Measurements from ENCODE around the gene EGLN1.
A peak's percentile ranks its signal among the peaks of the same experiment; 100 is the strongest.

EGLN1 gene

DNA sequence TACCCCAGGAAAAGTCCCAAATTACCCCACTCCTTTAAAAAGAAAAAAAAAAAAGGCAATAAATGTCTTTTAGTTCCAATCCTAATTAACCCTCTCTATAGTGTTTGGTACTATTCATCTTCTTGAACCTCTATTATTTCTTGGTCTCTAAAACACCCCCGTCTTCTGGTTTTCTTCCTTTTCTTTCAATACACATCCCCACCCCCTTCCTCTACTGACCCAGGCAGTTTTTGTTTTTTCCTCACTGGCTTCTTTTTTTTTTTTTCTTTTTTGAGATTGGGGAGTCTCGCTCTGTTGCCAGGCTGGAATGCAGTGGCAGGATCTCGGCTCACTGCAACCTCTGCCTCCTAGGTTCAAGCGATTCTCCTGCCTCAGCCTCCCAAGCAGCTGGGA is 26.1 kb downstream of the EGLN1 start:
- no peak for DNase-seq

DNA sequence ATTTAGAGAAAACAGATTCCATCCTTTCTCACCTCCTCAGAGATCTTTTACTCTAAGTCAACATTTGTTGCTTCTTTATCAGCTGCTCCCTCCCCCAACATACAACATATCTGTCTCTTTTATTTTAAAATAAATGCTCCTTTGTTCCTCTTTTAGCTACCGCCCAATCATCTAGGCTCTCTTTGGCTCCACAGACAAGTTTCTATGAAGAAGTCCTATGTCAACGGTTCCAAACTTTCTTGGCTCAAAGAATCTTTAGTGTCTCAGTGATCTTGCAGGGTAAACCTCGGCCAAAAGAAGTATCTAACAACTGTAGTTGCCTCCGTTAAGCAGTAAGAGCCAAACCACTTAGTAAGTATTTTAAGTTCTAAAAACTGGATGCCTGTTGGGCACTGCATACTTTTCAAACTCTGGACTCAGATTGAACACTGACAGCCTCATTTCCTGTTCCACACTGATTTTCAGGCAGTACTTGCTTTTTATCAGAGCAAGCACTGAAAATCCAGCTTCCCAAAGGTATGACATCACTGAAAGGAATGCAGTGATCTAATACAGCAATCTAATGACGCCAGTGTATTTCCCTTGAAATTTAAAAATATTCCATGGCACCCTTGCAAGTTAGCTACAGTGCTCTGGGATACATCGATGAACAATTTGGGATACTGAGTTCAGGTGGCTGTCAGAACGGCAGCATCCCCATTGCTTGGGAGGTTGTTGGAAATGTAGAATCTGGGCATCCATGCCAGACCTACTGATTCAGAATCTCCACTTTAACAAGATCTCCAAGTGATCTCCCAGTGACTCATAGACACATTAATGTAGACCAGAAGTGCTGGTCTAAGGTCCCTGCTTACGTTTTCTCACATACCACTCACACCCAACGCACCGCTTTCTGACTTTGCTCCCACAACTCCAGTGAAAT is 26.8 kb downstream of the EGLN1 start:
- DNase-seq: no peak

DNA sequence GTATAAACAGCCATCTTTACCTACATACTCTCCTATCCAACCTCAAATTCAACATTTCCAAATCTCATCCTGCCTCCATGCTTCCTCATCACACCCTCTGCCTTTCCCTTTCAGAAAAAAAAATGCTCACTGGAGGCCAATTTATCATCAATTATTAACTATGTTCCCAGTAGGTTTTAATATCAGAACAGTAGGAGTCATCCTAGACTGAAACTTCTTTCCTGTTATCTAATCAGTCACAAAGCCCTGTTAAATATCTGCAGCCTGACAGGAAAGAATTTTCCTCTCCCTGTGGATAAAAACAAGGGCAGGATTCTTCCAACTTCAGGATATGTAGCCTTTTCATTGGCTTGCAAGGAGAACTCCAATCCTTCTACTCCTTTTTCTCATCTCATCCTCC is 28.4 kb downstream of the EGLN1 start:
- DNase-seq: no peak

DNA sequence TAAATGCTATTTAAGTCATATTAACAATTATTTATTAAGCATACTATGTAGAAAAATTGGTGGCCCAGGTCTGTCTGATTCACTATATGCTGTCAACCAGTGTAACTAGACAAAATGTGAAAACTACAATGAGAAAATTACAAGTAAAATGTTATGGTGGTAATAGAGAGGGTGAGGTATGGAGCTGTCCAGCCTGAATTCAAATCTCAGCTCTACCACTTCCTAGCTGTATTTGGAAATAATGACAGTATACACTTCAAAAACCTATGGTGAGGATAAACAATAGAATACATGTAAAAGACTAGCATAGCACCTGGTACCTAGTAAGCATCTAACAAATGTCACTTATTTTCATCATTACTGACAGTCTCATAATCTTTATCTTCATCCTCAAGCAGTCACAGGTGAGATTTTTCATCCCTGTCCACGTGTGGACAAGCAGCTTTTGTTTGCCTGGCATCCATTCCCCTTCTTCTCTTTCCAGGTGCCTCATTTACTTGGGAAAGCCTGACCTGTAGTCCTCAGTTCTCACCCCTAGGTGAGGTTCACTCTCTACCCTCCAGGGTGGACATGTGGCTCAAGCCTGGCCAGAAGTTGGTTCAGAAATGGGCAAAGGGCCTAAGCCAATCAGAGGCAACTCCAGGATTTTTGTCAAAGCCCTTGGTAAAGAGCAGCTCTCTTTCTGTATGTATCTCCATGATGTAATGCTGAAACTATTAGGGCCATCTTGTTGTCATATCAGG is 29.5 kb downstream of the EGLN1 start:
- DNase-seq: no peak

DNA sequence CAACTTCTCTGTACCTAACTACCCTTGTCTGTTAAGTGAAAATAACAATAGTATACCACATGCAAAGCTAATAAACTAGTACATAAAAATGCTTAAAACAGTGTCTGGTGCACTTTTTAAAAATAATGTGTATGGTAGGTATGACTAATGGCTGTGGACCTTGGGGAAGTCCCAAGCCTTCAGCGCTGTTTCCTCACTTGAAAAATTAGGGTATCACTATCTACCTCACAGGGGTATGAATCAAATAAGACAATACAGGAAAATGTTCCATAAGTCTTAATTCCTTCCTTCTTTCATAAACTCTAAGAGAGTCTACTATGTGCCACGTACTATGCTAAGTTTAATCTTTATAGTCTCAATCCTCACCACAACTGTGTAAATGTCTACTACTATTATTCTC is 32.0 kb downstream of the EGLN1 start:
- no peak for DNase-seq

DNA sequence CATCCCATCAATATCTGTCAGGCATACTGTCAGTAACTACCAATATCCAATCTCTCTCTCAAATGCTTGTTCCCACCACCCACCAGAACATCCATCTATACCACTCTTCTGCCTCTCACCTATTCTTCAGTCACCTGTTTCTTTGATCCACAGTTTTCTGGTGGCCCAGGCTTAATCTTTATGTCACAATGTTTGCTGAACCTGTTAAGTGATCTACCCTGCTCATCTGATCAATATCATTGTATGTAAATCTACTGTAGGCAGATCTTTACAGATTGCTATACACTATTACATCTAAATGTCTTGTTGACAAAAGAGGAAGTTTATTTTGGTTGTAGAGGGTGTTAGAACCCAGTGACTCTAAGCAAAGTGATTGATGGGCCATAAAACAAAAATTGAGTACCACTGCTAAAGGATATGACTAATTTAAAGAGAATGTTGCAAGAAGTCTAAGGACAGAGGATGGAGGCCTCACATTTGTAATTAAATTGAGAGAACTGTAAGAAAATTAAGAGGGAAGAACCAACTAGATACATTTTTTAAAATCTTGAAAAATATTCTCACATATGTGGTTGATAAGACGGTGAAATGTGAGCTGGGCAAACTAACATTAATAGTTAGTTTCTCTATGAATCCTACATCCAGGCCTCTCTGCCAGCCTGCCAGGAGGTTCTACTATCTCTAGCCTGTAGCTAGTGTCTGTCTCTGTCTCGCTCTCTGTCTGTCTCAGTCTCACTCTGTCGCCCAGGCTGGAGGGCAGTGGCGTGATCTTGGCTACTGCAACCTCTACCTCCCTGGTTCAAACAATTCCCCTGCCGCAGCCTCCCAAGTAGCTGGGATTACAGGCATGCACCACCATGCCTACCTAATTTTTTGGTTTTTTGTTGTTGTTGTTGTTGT is 34.1 kb downstream of the EGLN1 start:
- no peak for DNase-seq

DNA sequence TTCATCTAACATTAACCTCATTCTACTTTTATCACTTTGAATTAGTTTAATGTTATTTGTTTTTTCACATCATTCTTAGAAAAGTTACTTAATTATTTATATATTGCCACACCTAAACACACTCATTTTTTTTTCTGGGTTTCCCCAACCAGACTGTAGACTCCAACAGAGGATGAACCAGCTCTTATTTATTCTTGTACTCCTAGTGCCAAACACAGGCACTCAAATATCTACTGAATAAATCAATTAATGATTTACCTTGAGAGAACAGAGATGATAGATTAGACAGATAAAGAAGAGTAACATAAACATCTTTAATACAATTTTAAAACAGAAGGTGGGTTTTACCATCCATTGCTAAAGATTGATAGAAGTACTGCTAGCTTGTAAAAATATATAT is 35.6 kb downstream of the EGLN1 start:
- no peak for DNase-seq

DNA sequence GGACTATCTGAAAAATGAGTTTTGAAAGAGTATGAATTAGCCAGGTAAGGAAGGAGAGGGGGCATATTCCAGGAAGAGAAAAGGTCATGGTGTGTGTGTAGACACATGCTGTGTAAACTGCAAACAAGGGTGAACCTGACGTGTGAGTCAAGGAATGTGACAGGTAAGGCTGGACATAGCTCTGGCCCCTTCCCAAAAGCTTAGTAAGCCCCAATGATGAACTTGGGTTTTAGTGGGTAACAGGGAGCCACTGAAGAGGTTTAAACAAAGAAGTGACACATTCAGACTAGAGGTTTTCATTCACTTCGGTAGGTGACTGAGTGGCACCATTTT is 36.7 kb downstream of the EGLN1 start:
- DNase-seq: no peak

DNA sequence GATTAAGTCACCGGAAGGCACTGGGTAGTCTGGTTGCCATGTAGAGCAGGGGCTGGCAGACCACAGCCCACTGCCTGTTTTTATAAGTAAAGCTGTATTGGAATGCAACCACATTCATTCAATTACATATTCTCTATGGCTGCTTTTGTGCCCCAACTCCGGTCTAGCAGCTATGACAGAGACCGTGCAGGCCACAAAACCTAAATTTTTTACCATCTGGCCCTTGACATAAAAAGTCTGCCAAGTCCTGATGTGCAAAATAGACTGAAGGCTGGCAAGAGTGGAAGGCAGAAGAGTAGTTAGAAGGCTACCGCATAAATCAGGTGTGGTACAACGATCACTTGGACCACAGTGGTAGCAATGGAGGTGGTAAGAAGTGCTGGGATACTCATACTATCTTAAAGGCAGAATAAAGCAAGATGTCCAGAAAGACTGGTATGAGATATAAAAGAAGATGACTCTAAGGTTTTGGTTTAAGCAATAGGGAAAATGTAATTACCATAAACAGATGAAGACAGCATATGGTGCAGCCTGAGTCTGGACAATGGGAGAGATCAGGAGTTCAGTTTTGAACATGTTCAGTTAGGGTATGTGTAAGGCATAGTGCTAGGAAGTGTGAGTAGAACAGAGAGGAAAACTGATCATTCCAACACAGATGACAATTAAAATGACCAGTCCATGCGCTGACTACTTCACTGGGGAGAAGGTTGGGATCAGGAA is 37.2 kb downstream of the EGLN1 start:
- no peak for DNase-seq

DNA sequence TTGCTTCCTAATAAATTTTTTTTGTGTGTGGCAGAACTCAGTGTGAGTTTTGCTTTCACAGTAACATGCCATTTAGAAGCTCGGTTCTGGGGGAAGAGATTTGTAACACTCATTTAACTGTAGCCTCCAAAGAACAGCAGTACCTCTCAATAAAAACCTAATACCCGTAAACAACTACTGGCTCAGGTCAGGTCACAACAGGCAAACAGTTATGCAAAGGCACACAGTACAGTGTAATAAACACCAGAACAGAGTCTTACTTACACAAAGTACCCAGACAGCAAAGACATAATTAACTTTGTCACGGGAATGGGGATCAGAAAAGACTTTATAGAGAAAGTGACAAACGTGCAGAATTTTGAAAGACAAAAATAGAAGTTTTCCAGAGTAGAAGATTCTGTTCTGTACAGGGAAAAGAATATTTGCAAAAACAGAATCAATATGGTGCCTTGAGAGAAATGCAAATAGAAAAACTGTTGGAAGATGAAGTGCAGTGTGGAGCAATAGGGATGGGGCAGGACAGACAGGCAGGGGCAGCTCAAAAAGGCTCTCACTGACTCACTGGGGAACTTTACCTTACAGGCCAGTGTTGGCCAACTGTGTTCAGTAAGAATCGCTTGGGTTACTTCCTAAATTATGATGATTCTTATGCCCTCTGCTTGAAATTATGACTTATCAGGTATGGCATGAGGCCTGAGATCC is 38.8 kb downstream of the EGLN1 start:
- DNase-seq: no peak

DNA sequence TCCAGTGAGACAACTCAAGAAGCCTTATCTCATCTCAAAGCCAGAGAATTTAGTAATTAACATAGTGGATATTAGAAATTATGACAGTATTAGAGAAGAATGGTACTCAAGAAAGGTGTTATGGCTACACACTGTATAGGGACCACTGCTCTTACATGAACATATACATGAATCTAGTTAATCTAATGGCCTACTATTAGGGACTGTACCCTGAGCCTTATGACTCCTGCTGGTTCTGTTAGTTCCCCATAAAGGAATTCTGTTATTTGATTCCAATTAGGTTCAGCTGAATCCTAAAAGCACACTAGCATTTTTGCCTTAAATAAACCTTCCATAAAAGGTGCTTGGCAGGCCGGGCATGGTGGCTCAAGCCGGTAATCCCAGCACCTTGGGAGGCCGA is 39.7 kb downstream of the EGLN1 start:
- DNase-seq: no peak

DNA sequence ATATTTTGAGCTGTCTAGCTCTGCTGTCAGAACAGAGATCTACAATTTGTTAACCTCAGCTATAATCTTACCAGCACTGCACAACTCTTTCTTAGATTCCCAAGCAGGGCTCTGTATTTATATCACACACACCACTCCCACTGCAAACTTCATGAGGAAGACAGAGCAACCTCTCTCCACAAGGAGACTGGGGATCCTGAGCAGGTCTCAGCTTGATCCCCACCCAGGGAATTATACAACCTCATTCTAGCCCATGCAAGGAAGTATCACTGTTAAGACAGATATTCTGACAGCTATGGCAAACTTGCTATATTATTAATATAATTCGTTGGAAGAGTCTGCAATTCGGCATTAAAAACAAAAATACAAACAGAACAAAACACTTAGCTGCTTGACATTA is 40.4 kb downstream of the EGLN1 start:
- DNase-seq: no peak

DNA sequence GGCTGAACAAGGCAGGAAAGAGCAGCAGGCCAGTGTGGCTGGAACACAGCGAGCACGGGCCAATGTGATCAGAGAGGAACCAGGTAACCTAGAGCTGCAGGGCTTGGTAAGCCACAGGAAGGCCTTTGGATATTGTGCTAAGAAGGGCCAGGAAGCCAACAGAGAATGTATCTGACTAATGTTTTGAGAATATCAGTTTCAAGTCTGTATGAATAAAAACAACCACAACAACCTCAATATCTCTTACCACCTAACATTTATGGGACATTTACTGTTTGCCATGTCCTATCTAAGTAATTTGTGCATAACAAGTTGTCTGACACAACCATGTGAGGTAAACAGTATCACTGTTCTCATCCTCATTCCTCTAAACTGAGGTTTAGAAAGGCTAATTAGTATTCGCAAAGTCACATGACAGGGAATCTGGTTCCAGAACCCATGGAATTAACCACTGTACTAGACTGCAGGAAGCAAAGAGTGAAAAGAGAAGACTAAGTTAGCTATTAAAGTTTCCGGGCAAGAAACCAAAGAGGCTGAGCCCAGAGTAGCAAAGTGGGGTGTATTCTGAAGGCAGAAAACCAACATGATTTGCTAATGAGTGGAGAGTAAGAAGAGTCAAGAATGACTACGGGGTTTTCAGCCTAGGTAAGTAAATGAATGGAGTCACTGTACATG is 45.1 kb downstream of the EGLN1 start:
- peak; percentile 19 to 32 for DNase-seq

DNA sequence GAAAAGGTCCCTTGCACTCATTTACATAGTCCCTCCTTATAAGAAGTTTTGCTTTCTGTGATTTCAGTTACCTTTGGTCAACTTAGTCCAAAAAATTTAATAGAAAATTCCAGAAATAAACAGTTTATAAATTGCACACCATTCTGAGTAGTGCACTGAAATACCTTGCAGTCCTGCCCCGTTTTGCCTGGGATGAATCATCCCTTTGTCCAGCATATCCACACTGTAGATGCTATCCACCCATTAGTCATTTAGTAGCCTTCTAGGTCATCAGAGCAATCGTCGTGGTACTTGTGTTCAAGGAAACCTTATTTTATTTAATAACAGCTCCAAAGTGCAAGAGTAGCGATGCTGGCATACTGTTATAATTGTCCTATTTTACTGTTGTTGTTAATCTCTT is 46.0 kb downstream of the EGLN1 start:
- DNase-seq: no peak

DNA sequence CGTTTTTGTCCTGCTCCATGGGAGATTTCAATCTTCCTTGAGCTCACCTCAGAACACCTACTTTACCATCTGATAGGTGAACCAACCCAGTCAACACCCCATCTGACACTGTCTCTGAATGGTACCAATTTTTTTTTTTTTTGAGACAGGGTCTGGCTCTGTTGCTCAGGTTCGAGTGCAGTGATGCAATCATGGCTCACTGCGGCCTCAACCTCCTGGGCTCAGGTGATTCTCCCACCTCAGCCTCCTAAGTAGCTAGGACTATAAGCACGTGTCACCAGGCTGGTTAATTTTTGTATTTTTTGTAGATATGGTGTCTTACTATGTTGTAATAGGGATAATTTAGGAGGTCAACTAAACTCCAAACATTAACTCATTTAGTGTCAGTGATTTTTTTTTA is 47.7 kb downstream of the EGLN1 start:
- DNase-seq: no peak

DNA sequence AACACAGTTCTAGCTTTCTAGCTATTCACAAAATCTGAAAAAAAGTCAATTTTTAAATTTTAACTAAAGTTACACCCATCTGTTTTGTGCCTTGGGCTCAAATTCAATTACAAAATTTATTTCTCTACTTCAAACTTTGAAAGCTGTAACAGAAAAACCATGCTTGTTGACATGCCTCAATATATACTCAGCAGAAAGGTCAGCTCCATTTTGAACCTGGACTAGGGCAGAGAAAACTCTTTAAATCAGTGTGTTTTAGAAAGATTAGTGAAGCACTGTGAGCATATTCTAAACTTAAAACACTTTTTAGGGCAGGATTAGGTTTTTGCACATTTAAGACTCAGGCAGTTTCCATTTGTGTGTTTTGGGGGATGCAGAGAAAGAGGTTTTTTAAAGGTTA is 49.6 kb downstream of the EGLN1 start:
- no peak for DNase-seq

DNA sequence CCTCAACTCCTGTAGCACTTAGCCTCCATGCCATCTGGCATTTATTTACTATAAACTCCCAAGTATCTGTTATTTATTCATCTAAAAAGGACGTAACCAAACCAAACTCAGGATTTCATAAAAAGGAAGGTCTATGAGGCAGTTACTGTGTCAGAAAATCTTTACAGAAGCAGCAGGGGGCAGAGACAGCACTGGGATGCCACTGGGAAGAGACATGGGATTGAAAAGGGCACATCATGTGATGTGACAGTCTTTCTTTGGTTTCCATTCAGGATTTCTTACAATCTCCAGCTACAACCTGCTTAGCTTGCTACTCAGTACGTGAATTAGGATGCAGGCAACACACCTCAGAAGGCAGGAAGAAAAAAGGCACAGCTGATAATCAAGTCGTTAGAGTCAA is 52.8 kb downstream of the EGLN1 start:
- DNase-seq: no peak

DNA sequence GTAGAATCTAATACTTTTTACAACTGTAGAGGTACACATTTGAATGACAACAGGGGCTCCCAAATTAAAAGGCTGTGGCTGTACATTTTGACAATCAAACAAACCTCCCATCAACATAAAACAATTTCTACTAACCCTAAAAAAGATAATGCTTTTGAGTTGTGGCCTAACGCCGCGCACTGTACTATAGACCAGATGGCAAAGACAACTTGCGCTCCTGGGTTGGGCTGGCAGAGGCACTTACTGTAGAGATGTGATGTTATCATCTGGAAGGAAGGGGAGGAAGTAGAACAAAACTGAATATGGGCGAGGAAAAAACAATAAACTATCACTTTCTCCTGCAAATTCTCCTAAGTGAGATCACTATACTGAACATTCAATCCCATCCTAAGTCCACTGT is 57.9 kb downstream of the EGLN1 start:
- DNase-seq: no peak

DNA sequence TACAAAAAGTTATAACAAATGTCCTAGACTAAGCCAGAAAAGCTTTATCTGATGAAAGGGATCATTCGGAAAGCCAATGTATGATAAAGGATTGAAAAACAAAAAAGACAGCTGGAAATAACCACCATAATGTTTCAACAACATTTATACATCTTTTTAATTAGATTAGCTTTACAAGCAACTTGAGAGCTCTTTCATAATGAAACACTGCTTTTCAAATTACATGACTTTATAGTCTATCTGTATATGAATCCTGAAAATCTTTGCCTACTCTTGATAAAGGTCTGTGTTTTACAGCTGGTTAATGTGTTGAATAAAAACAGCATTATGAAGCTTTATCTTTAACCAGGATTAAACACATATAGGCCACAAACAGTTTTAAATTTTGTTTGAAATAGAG is 58.5 kb downstream of the EGLN1 start:
- no peak for DNase-seq

DNA sequence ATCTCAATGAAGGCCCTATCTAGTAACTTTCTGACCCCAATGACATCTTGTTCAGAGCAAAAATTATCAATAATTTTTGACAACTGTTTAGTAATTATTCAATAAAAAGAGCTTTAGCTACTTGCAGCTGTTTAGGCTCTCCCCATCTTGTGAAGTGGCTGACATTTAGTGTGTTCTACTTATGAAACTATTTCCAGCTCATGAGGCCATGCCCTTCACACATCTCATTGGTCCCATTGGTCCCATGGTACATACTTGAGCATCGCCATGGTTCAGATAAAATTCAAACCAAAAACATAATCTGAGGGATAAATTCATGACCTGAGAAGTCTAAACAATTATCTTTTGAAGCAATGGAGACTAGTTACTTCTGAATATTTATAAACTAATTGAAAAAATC is 59.8 kb downstream of the EGLN1 start:
- DNase-seq: no peak

DNA sequence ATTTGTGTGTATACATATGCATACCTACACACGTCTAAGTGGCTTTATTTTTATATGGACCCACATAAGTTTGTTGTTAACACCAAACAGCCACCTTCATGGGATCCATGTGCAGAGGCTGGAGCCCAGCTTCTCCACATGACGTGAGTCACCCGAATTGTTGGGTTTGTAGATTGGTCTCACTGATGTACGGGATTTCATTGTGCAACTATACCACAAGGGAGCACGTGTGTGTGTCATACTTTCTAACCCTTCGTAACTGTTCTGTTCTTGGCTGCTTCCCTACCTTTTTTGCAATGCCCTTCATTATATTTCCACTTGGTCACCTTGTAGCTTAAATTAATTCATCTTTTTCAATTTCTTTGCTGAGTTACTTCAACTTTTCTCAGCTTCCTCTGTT is 63.0 kb downstream of the EGLN1 start:
- DNase-seq: no peak

All from activated CD4-positive, alpha-beta T cell treated with anti-CD3 and anti-CD28 coated beads, Interleukin-2, amount 50 U/mL, for 48 hours (primary cell).